ENCODE data around the gene PELI1. TPM values are rescaled to one million over a fixed set of nuclear protein-coding genes. Genes with fewer than 3 reads are reported as not detected.

Gene PELI1
- total RNA-seq = 10 to 100 TPM; 26.2 to 54.7 (median 37.4) TPM

GRCh38 chr2:64144057-64145013 is at the start of gene PELI1:
PELI1 (minus strand) TSS chr2:64144420; CDS start chr2:64108310, 36,110 bp downstream.
- Histone ChIP-seq H3K36me3 (no peaks in the 10 kb centered on the region), H3K27ac (peak within 1 kb of the TSS; percentile 94 to 99), H3K4me3 (peak within 1 kb of the TSS; percentile 73 to 99), H3K9me3 (no peaks in the 10 kb centered on the region), H3K4me1 (peaks cover 2 to 9% of the 10 kb centered on the region in 2 donors), H3K27me3 (no peaks in the 10 kb centered on the region)
- peak; percentile 98 to 99 for TF ChIP-seq POLR2A (IDR thresholded peaks at IDR 0.05)
- peak in 2 of 4 experiments; percentile 17 to 30 for TF ChIP-seq CTCF (IDR thresholded peaks at IDR 0.05)
- peak; percentile 95 to 97 for DNase-seq
- intact Hi-C loops (cut with DNase I; ENCODE audit: low total_unique reads) = loop anchor here (10.0 kb wide), 1 partner anchor 60 kb away; no protein-coding TSS in a partner anchor

GRCh38 chr2:64193491-64193890 is 49.3 kb upstream of the PELI1 start:
- Histone ChIP-seq H3K9me3 (no peaks in the 10 kb centered on the region), H3K4me1 (no peaks in the 10 kb centered on the region), H3K36me3 (no peaks in the 10 kb centered on the region), H3K27ac (no peak overlapping the region), H3K4me3 (no peak overlapping the region), H3K27me3 (no peaks in the 10 kb centered on the region)
- TF ChIP-seq CTCF (IDR thresholded peaks at IDR 0.05) (no peak), POLR2A (IDR thresholded peaks at IDR 0.05) (no peak)
- intact Hi-C loops (cut with DNase I; ENCODE audit: low total_unique reads) = no loop called here
- no peak for DNase-seq

- no peak for DNase-seq
- TF ChIP-seq POLR2A (IDR thresholded peaks at IDR 0.05) (no peak), CTCF (IDR thresholded peaks at IDR 0.05) (no peak)
- H3K4me3 ChIP-seq = no peak overlapping the region
- H3K27ac ChIP-seq = no peak overlapping the region
- H3K27me3 ChIP-seq = no peaks in the 10 kb centered on the region
- no peaks in the 10 kb centered on the region for H3K36me3 ChIP-seq
- H3K4me1 ChIP-seq = no peaks in the 10 kb centered on the region
- H3K9me3 ChIP-seq = no peaks in the 10 kb centered on the region
- intact Hi-C loops (cut with DNase I; ENCODE audit: low total_unique reads) = no loop called here
These were observed 48.5 kb upstream of the PELI1 start for GRCh38 chr2:64192664-64193105.

GRCh38 chr2:64192125-64192479 is 47.9 kb upstream of the PELI1 start:
- DNase-seq = no peak
- Histone ChIP-seq H3K9me3 (no peaks in the 10 kb centered on the region), H3K27ac (no peak overlapping the region), H3K36me3 (no peaks in the 10 kb centered on the region), H3K4me1 (no peaks in the 10 kb centered on the region), H3K27me3 (no peaks in the 10 kb centered on the region), H3K4me3 (no peak overlapping the region)
- intact Hi-C loops (cut with DNase I; ENCODE audit: low total_unique reads) = no loop called here
- TF ChIP-seq CTCF (IDR thresholded peaks at IDR 0.05) (no peak), POLR2A (IDR thresholded peaks at IDR 0.05) (no peak)

GRCh38 chr2:64189586-64189985 is 45.4 kb upstream of the PELI1 start:
- Histone ChIP-seq H3K4me3 (no peak overlapping the region), H3K9me3 (no peaks in the 10 kb centered on the region), H3K27ac (no peak overlapping the region), H3K27me3 (no peaks in the 10 kb centered on the region), H3K36me3 (no peaks in the 10 kb centered on the region), H3K4me1 (no peaks in the 10 kb centered on the region)
- DNase-seq = no peak
- intact Hi-C loops (cut with DNase I; ENCODE audit: low total_unique reads) = loop anchor here (10.0 kb wide), 1 partner anchor 305 kb away; no protein-coding TSS in a partner anchor
- TF ChIP-seq CTCF (IDR thresholded peaks at IDR 0.05) (no peak), POLR2A (IDR thresholded peaks at IDR 0.05) (no peak)

Measured in uterus (tissue), 4 donors.